Renal pelvis (tissue), 4 donors: ENCODE results near the gene SQSTM1. TPM values are rescaled to one million over a fixed set of nuclear protein-coding genes. Genes with fewer than 3 reads are reported as not detected.

Experiments
- DNase-seq: peaks from one replicate; pipeline ENCODE4 v3.0.0-alpha.2; 2013
- polyA plus RNA-seq, 3 donors: library from polyadenylated mRNA; unstranded; fragments of 120-200 nt; gene quantifications; one replicate each; pipeline ENCODE4 v1.2.1, GENCODE V29; 2013; ENCODE audit not compliant: insufficient read length in 3 of 3

Gene SQSTM1
- polyA plus RNA-seq, 3 donors = 109 to 121 (median 112) TPM

- DNase-seq = no peak
Observed at GRCh38 chr5:179872055-179872827, 51.5 kb downstream of the SQSTM1 start.

- no peak for DNase-seq
Observed at GRCh38 chr5:179872828-179873575, 52.3 kb downstream of the SQSTM1 start.

- DNase-seq = no peak
Observed at GRCh38 chr5:179873588-179874110, 52.9 kb downstream of the SQSTM1 start.

- no peak for DNase-seq
Observed at GRCh38 chr5:179874136-179874535, 53.4 kb downstream of the SQSTM1 start.

GRCh38 chr5:179874536-179875292 lies 54.0 kb downstream of the SQSTM1 start:
- no peak for DNase-seq

- no peak for DNase-seq
Observed at GRCh38 chr5:179875741-179876609, 55.3 kb downstream of the SQSTM1 start.

GRCh38 chr5:179876610-179876952 lies 55.9 kb downstream of the SQSTM1 start:
- no peak for DNase-seq

- DNase-seq = no peak
Observed at GRCh38 chr5:179878222-179879002, 57.7 kb downstream of the SQSTM1 start.

GRCh38 chr5:179879003-179879689 lies 58.4 kb downstream of the SQSTM1 start:
- no peak for DNase-seq

- DNase-seq = no peak
Observed at GRCh38 chr5:179879690-179880010, 58.9 kb downstream of the SQSTM1 start.

GRCh38 chr5:179880066-179880650 lies 59.5 kb downstream of the SQSTM1 start:
- no peak for DNase-seq

GRCh38 chr5:179880848-179881590 lies 60.3 kb downstream of the SQSTM1 start:
- no peak for DNase-seq

- DNase-seq = no peak
Observed at GRCh38 chr5:179882338-179882737, 61.6 kb downstream of the SQSTM1 start.

GRCh38 chr5:179883163-179883562 lies 62.5 kb downstream of the SQSTM1 start:
- no peak for DNase-seq

GRCh38 chr5:179885491-179886090 lies 64.9 kb downstream of the SQSTM1 start:
- DNase-seq = no peak

- DNase-seq = no peak
Observed at GRCh38 chr5:179886190-179886911, 65.6 kb downstream of the SQSTM1 start.

GRCh38 chr5:179887095-179887494 lies 66.4 kb downstream of the SQSTM1 start:
- DNase-seq = no peak
